ENCODE data around the gene ACTG1. TPM values are rescaled to one million over a fixed set of nuclear protein-coding genes. Genes with fewer than 3 reads are reported as not detected.

The ACTG1 gene
- total RNA-seq, 1 donor from 2014 or later: 3,451 TPM

GRCh38 chr17:81515530-81516041 is 3.0 kb upstream of the ACTG1 start:
- TF ChIP-seq CTCF (conservative IDR thresholded peaks at IDR 0.05): no peak
- DNase-seq (ENCODE audit: extremely low spot score, unreplicated experiment): no peak
- Mint-ChIP-seq H3K27me3 (peaks cover 19% of the 10 kb centered on the region), H3K9me3 (no peaks in the 10 kb centered on the region), H3K4me3 (peak overlapping the region; percentile 90), H3K36me3 (peaks cover 15% of the 10 kb centered on the region), H3K27ac (peak overlapping the region; percentile 95), H3K4me1 (ENCODE audit: unreplicated experiment) (peaks cover 12% of the 10 kb centered on the region)

- TF ChIP-seq CTCF (conservative IDR thresholded peaks at IDR 0.05): no peak
- no peaks in the 10 kb centered on the region for H3K9me3 Mint-ChIP-seq
These were observed 2.3 kb upstream of the ACTG1 start for GRCh38 chr17:81514739-81515529.

GRCh38 chr17:81514489-81514738 is 1.8 kb upstream of the ACTG1 start:
- Mint-ChIP-seq H3K36me3 (peaks cover 27% of the 10 kb centered on the region), H3K4me3 (peak overlapping the region; percentile 79), H3K27ac (peak overlapping the region; percentile 88), H3K27me3 (peaks cover 25% of the 10 kb centered on the region), H3K9me3 (no peaks in the 10 kb centered on the region), H3K4me1 (ENCODE audit: unreplicated experiment) (peaks cover 18% of the 10 kb centered on the region)
- TF ChIP-seq CTCF (conservative IDR thresholded peaks at IDR 0.05): no peak
- no peak for DNase-seq (ENCODE audit: extremely low spot score, unreplicated experiment)

More at GRCh38 chr17:81514739-81515529, 2.3 kb upstream of the ACTG1 start:
- Mint-ChIP-seq H3K4me1 (ENCODE audit: unreplicated experiment) (peaks cover 13% of the 10 kb centered on the region), H3K36me3 (peaks cover 22% of the 10 kb centered on the region), H3K27ac (peak overlapping the region; percentile 95), H3K4me3 (peak overlapping the region; percentile 90), H3K27me3 (peaks cover 21% of the 10 kb centered on the region)
- no peak for DNase-seq (ENCODE audit: extremely low spot score, unreplicated experiment)

GRCh38 chr17:81513753-81514488 is 1.3 kb upstream of the ACTG1 start:
- Mint-ChIP-seq H3K27ac (peak overlapping the region; percentile 99), H3K4me1 (ENCODE audit: unreplicated experiment) (peaks cover 23% of the 10 kb centered on the region), H3K9me3 (no peaks in the 10 kb centered on the region), H3K36me3 (peaks cover 32% of the 10 kb centered on the region), H3K4me3 (peak overlapping the region; percentile 88), H3K27me3 (peaks cover 30% of the 10 kb centered on the region)
- DNase-seq (ENCODE audit: extremely low spot score, unreplicated experiment): no peak
- no peak for TF ChIP-seq CTCF (conservative IDR thresholded peaks at IDR 0.05)

- H3K27ac Mint-ChIP-seq: peak overlapping the region; percentile 99
- H3K4me1 Mint-ChIP-seq (ENCODE audit: unreplicated experiment): peaks cover 27% of the 10 kb centered on the region
- peak overlapping the region; percentile 88 for H3K4me3 Mint-ChIP-seq
- peaks cover 33% of the 10 kb centered on the region for H3K27me3 Mint-ChIP-seq
- TF ChIP-seq CTCF (conservative IDR thresholded peaks at IDR 0.05): no peak
- peaks cover 37% of the 10 kb centered on the region for H3K36me3 Mint-ChIP-seq
- no peak for DNase-seq (ENCODE audit: extremely low spot score, unreplicated experiment)
- no peaks in the 10 kb centered on the region for H3K9me3 Mint-ChIP-seq
These were observed 763 bp upstream of the ACTG1 start for GRCh38 chr17:81513372-81513752.

Data from type B pancreatic cell (in vitro differentiated cells).